Measurements from ENCODE around the gene PHLPP1.

PHLPP1 gene

GRCh38 chr18:62850619-62851306, 135.4 kb downstream of the PHLPP1 start:
- H3K4me3 ChIP-seq (ENCODE audit: low read depth, low read length) = no peak overlapping the region
- TF ChIP-seq CTCF (IDR thresholded peaks at IDR 0.05; ENCODE audit: low read depth, low read length) = no peak

- no peak overlapping the region for H3K4me3 ChIP-seq (ENCODE audit: low read depth, low read length)
- TF ChIP-seq CTCF (IDR thresholded peaks at IDR 0.05; ENCODE audit: low read depth, low read length) = no peak
Observed at GRCh38 chr18:62852851-62853250, 137.5 kb downstream of the PHLPP1 start.

GRCh38 chr18:62856294-62856693, 141.0 kb downstream of the PHLPP1 start:
- no peak for TF ChIP-seq CTCF (IDR thresholded peaks at IDR 0.05; ENCODE audit: low read depth, low read length)
- no peak overlapping the region for H3K4me3 ChIP-seq (ENCODE audit: low read depth, low read length)

DNA sequence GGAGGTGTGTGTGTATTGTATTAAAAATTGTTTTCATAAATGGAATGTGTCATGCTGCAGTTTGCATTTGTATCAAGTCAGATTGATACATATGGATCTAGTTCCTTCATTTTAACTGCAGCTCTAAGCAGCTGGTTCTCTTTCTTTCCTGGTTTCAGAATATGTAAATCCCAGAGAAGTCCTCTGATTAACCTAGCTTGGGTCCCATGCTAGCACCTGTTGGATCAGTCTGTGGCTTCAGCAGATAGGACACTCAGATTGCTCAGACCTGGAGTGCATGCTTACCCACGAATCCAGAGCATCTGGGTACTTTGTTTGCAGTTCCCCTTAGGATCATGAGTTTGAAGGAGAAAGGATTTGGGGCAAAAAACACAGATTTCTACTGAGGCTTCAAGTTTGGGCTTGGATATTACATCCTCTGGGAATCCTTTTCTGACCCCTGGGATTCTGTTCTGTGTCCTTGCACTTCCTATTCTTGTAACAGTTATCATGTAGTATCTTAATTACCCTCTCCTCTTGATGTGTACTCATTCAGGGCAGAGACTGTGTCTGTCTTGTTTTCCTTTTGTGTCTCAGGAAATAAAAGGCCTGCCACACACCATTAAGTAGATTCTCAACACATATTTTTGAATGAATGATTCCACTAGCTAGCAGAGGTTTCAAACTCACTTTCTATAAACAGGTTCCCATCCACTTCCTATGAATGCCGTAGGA, 142.1 kb downstream of the PHLPP1 start:
- TF ChIP-seq CTCF (IDR thresholded peaks at IDR 0.05; ENCODE audit: low read depth, low read length) = no peak
- no peak overlapping the region for H3K4me3 ChIP-seq (ENCODE audit: low read depth, low read length)

GRCh38 chr18:62860062-62860461, 144.7 kb downstream of the PHLPP1 start:
- no peak overlapping the region for H3K4me3 ChIP-seq (ENCODE audit: low read depth, low read length)
- TF ChIP-seq CTCF (IDR thresholded peaks at IDR 0.05; ENCODE audit: low read depth, low read length) = no peak

- TF ChIP-seq CTCF (IDR thresholded peaks at IDR 0.05; ENCODE audit: low read depth, low read length) = no peak
Observed at GRCh38 chr18:62862466-62862865, 147.1 kb downstream of the PHLPP1 start.

DNA sequence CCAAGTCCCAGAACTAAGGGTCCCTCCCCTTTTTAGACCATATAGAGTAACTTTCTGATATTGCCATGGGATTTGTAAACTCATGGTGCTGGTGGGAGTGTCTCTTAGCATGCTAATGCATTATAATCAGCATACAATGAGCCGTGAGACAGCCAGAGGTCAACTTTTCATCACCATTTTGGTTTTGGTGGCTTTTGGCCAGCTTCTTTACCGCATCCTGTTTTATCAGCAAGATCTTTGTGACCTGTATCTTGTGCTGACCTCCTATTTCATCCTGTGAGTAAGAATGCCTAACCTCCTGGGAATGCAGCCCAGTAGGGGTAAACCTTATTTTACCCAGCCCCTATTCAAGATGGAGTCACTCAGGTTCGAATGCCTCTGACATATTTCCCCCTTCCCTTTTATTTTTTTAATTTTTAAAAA, 148.2 kb downstream of the PHLPP1 start:
- TF ChIP-seq CTCF (IDR thresholded peaks at IDR 0.05; ENCODE audit: low read depth, low read length) = no peak
- H3K4me3 ChIP-seq (ENCODE audit: low read depth, low read length) = no peak overlapping the region

More at GRCh38 chr18:62862466-62862865, 147.1 kb downstream of the PHLPP1 start:
- no peak overlapping the region for H3K4me3 ChIP-seq (ENCODE audit: low read depth, low read length)

All from WI38 (cell line).